Left ventricle myocardium inferior (tissue), 1 donor: ENCODE results near the gene MRPL49. TPM values are rescaled to one million over a fixed set of nuclear protein-coding genes. Genes with fewer than 3 reads are reported as not detected.

ENCODE experiments used
- DNase-seq: peaks from one replicate; pipeline ENCODE4 v3.0.0-alpha.2; 2020
- H3K27ac ChIP-seq: fragments of 200-600 bp; replicated peaks from 2 replicates; pipeline ENCODE4 v1.8.0; 2021
- H3K27me3 ChIP-seq: fragments of 200-600 bp; 2 replicates; pipeline ENCODE4 v1.8.0; 2021; ENCODE audit warnings: low read depth
- H3K36me3 ChIP-seq: fragments of 200-600 bp; 2 replicates; pipeline ENCODE4 v1.8.0; 2021
- H3K4me1 ChIP-seq: fragments of 200-600 bp; 2 replicates; pipeline ENCODE4 v1.8.0; 2021
- H3K4me3 ChIP-seq: fragments of 200-600 bp; 2 replicates; pipeline ENCODE4 v1.8.0; 2021; ENCODE audit warnings: mild to moderate bottlenecking, moderate library complexity
- H3K9me3 ChIP-seq: fragments of 200-600 bp; replicated peaks from 2 replicates; pipeline ENCODE4 v1.8.0; 2021
- intact Hi-C: fragments of 100-400 bp; cut with micrococcal nuclease; formaldehyde crosslinking; loops from one replicate; pipeline ENCODE4 v1.11.0; 2022
- total RNA-seq: library from RNA; stranded (reverse); fragmentation: NEBNext Ultra II Directional; extraction: Animal tissue kit (Norgen Biotek cat#: 25700); gene quantifications from one replicate; pipeline ENCODE4 v1.2.1, GENCODE V29; 2021
- TF ChIP-seq, protein P1 (sequence below): fragments of 200-600 bp; IDR thresholded peaks from 2 replicates; pipeline ENCODE4 v1.8.0; 2021; ENCODE audit warnings: antibody characterized with exemption, mild to moderate bottlenecking, borderline replicate concordance
- donor health status: DM: no; HTN: yes; CAD: no; lungs with severe emphysema.

MRPL49 gene
- total RNA-seq, 1 donor from 2014 or later = 32.1 TPM

DNA sequence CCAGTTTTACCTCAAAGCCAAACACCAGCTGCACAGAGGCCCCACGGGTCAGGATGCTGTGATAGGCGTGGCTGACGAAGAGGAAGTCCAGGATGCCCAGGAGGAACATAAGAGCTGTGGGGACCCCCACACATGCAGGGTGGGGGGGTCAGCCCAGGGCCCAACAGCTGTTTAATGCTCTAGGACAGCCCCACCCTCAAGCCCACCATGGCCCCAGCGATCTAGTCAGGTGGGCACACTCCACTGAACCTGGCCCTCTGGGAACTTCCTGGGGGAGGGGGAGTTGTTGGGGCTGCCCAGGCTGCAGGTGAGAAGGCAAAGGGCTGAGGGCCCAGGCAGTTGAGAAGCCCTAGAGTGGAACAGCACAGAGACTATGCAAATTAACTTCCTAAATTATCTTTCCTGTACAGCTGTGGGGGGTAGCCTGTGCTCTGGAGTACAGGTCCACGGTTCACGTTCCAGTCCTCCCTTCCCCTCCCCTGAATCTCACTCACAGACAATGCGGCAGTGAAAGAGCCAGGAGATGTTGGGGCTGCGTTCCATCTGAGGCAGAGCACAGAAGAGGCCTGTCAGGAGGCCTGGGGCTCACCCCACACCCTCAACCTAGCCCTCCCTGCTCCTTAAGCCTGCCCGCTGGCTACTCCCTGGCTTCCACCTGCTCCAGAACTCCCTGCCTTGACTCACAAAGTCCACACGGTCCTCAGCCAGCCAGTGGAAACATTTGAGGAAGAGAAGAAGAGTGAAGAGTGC, 10.3 kb downstream of the MRPL49 start:
- Histone ChIP-seq H3K27ac (no peak overlapping the region), H3K27me3 (no peaks in the 10 kb centered on the region), H3K4me3 (peak overlapping the region; percentile 99), H3K4me1 (peaks cover 35% of the 10 kb centered on the region), H3K9me3 (no peaks in the 10 kb centered on the region), H3K36me3 (peaks cover 57% of the 10 kb centered on the region)
- no peak for DNase-seq
- TF ChIP-seq, protein P1, sequence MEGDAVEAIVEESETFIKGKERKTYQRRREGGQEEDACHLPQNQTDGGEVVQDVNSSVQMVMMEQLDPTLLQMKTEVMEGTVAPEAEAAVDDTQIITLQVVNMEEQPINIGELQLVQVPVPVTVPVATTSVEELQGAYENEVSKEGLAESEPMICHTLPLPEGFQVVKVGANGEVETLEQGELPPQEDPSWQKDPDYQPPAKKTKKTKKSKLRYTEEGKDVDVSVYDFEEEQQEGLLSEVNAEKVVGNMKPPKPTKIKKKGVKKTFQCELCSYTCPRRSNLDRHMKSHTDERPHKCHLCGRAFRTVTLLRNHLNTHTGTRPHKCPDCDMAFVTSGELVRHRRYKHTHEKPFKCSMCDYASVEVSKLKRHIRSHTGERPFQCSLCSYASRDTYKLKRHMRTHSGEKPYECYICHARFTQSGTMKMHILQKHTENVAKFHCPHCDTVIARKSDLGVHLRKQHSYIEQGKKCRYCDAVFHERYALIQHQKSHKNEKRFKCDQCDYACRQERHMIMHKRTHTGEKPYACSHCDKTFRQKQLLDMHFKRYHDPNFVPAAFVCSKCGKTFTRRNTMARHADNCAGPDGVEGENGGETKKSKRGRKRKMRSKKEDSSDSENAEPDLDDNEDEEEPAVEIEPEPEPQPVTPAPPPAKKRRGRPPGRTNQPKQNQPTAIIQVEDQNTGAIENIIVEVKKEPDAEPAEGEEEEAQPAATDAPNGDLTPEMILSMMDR = no peak
- intact Hi-C loops = no loop called here

DNA sequence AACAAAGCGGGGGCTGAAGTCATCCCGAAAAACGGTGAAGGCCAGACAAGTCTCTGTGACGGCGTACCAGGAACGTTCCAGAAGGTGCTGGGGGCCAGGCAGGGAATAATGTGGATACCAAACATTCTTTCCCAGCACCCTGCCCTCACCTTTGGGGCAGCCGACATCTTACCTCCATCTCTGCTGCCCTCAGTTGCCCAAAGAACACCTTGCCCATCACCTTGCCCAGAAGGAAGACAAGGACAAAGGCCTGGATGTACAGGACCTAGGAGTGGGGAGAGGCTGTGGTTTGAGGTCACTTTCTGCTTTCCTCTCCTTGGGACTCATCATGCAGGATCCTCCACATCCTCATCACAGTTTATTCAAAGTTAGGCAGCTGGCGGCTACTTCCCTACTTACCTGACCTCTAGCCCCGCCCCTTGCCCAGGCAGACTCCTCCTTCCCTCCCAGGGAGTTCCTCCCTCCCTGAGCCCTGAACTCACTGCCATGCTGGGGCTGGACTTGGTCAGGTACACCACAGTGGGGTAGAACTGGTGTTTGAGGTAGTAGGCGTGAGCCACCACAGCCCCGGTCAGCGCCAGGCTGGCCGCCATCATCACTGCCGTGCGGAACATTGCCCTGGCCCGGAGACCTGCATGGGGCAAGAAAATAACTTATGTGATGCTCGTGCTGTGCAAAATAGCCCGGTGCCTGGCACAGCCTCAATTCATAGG, 11.0 kb downstream of the MRPL49 start:
- TF ChIP-seq, protein P1 = no peak
- Histone ChIP-seq H3K27me3 (no peaks in the 10 kb centered on the region), H3K36me3 (peaks cover 49% of the 10 kb centered on the region), H3K27ac (peak overlapping the region; percentile 100), H3K4me1 (peaks cover 35% of the 10 kb centered on the region), H3K9me3 (no peaks in the 10 kb centered on the region), H3K4me3 (peak overlapping the region; percentile 99)
- intact Hi-C loops = no loop called here
- DNase-seq = no peak

DNA sequence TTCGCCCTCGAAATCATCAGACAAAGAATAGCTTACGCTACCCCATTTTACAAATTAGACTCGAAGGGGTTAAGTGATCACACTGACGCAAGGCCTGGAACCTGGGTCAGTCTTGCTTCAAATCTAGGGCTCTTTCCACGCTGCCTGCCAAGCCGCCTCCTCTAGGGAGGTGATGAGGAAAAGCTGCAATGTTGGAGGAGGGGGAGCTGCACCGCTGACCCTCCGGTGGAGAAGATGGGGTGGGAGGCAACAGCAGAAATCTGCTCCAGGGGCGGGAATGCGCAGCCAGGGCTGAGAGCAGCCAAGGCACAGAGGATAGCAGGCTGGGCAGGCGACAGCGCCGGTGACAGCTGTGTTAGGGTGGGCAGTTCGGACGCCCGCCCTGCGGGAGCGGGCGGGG, 11.6 kb downstream of the MRPL49 start:
- H3K4me3 ChIP-seq = peak overlapping the region; percentile 99
- peak overlapping the region; percentile 100 for H3K27ac ChIP-seq
- peaks cover 44% of the 10 kb centered on the region for H3K36me3 ChIP-seq
- peak; percentile 39 for DNase-seq
- TF ChIP-seq, protein P1 = no peak
- H3K4me1 ChIP-seq = peaks cover 35% of the 10 kb centered on the region
- intact Hi-C loops = no loop called here
- H3K9me3 ChIP-seq = no peaks in the 10 kb centered on the region
- no peaks in the 10 kb centered on the region for H3K27me3 ChIP-seq

DNA sequence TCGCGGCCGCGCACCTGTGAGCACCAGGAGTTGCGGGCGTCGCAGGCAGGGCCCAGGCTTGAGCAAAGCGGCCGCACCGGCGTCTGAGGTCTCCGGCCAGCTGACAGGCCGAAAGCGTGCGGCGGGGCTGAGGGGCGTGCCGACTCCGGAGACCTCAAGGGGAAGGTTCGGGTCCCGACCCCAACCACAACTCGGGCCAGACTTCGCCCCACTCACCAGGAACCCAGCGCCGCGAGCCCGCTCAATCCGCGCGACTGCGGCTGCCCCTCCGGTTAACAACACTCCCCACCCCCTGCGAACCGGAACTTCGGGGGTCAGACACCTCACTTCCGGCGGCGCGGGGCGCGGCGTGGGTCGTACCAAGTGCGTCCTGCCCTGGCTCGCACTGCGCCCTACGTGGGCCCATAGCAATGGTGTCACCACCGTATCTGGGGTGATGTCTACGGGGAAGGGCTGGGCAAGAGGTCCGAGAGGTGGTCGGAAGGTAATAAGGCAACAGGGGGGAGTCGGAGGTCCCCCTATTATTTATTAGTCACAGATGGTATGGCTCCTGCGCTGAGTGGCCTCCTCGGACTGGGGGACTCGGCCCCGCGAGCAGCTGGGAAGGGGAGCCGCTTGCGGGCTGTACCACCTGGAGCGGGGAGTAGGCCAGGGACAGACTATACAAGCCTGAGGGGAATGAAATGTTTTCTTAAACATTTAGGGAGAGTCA, 12.3 kb downstream of the MRPL49 start, which contains the start of gene SYVN1:
Gene SYVN1, minus strand, starts transcription at position 280 of the 712 bp plus-strand sequence. CDS start 918 bp downstream, outside the sequence.
- TF ChIP-seq, protein P1 = no peak
- intact Hi-C loops = no loop called here
- peak; percentile 90 for DNase-seq
- Histone ChIP-seq H3K27me3 (no peaks in the 10 kb centered on the region), H3K9me3 (no peaks in the 10 kb centered on the region), H3K36me3 (peaks cover 37% of the 10 kb centered on the region), H3K27ac (peak within 1 kb of the TSS; percentile 100), H3K4me3 (peak within 1 kb of the TSS; percentile 99), H3K4me1 (peaks cover 35% of the 10 kb centered on the region)

DNA sequence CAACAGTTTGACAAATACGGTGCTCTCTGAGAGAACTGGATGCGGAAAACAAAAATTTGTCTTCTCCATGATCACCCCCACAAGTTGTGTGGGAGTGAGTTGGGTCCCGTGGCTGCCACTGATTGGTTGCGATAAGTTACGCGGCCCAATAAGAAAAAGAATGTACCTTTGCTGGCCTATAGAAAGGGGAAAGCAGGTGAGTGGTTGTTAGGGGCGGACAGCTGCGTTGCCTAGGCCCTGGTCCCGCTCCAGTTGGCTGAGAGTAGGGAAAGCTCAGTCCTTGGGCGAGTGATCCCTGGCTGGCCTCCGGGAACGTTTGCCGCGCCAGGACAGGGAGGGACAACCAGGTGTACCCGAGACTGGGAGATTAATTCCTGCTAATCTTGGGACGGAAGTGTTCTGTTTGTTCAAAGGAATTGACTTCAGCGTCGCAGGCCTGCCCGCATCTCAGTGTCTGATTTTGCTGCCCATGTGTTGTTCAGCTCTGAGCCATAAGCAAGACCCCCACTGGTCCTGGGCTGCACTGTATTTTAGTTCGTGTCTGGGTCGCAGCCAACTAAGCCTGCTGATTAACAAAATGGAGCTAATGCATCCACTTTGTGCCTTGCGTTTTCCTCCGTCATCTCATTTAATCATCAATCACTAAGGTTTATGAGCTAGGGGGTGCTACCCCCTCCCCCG, 13.0 kb downstream of the MRPL49 start:
- Histone ChIP-seq H3K27me3 (no peaks in the 10 kb centered on the region), H3K4me1 (peaks cover 35% of the 10 kb centered on the region), H3K9me3 (no peaks in the 10 kb centered on the region), H3K4me3 (peak overlapping the region; percentile 99), H3K36me3 (peaks cover 30% of the 10 kb centered on the region), H3K27ac (peak overlapping the region; percentile 100)
- intact Hi-C loops = no loop called here
- TF ChIP-seq, protein P1 = no peak
- peak; percentile 89 for DNase-seq
